ENCODE measurements around the gene SLC35F5.

GRCh38 chr2:113697516-113697915 is 58.9 kb downstream of the SLC35F5 start:
- TF ChIP-seq REST (IDR thresholded peaks at IDR 0.05; ENCODE audit: insufficient read depth in 1 of 2, low read depth in 2 of 2, low read length in 2 of 2) (no peak), POLR2AphosphoS5 (IDR thresholded peaks at IDR 0.05; ENCODE audit: low read depth, low read length) (no peak), TAF1 (IDR thresholded peaks at IDR 0.05; ENCODE audit: borderline replicate concordance, insufficient read depth, low read length) (no peak), SIN3A (IDR thresholded peaks at IDR 0.05; ENCODE audit: borderline replicate concordance, insufficient read depth, low read length) (no peak), FOXP2 (optimal IDR thresholded peaks at IDR 0.05; ENCODE audit: borderline replicate concordance, extremely low read depth, extremely low read length, insufficient read depth) (no peak)

Measured in PFSK-1 (cell line).